ACC112 (cell line): ENCODE results near the gene KHNYN.

Experiments used
- H2AFZ ChIP-seq: fragments of 200-600 bp; sonication (generic); one replicate; pipeline ENCODE4 v1.6.0; 2017; ENCODE audit warnings: antibody characterized with exemption, low read length; ENCODE audit not compliant: unreplicated experiment
- H3K27ac ChIP-seq: fragments of 200-600 bp; sonication (generic); 2 replicates; pipeline ENCODE4 v1.5.1; 2014; ENCODE audit warnings: low read depth, mild to moderate bottlenecking, antibody characterized with exemption, low read length, moderate library complexity
- H3K27me3 ChIP-seq: fragments of 200-600 bp; sonication (generic); 2 replicates; pipeline ENCODE4 v1.6.1; 2014; ENCODE audit warnings: mild to moderate bottlenecking, antibody characterized with exemption, low read length, moderate library complexity, mixed read lengths; ENCODE audit not compliant: insufficient read depth
- H3K36me3 ChIP-seq: fragments of 200-600 bp; sonication (generic); 2 replicates; pipeline ENCODE4 v1.6.1; 2016; ENCODE audit warnings: mild to moderate bottlenecking, antibody characterized with exemption, low read length, moderate library complexity, mixed read lengths; ENCODE audit not compliant: insufficient read depth
- H3K4me1 ChIP-seq: fragments of 200-600 bp; sonication (generic); one replicate; pipeline ENCODE4 v1.6.1; 2016; ENCODE audit warnings: low read length, mixed read lengths; ENCODE audit not compliant: insufficient read depth, unreplicated experiment, control insufficient read depth
- H3K4me3 ChIP-seq: fragments of 200-600 bp; sonication (generic); 2 replicates; pipeline ENCODE4 v1.5.1; 2014; ENCODE audit warnings: mild to moderate bottlenecking, low read depth, low read length
- H3K79me2 ChIP-seq: fragments of 200-600 bp; sonication (generic); one replicate; pipeline ENCODE4 v1.6.0; 2016; ENCODE audit warnings: low read length; ENCODE audit not compliant: control insufficient read depth, unreplicated experiment, insufficient read depth

KHNYN gene

GRCh38 chr14:24392325-24393091 is 37.2 kb upstream of the KHNYN start:
- no peaks in the 10 kb centered on the region for H3K79me2 ChIP-seq
- H2AFZ ChIP-seq = peak overlapping the region; percentile 85
- H3K27ac ChIP-seq = peak overlapping the region; percentile 63
- H3K4me1 ChIP-seq = peaks cover 16% of the 10 kb centered on the region
- H3K27me3 ChIP-seq = no peaks in the 10 kb centered on the region
- H3K36me3 ChIP-seq = no peaks in the 10 kb centered on the region
- peak overlapping the region; percentile 12; the same call in 1 of the 2 replicates for H3K4me3 ChIP-seq

GRCh38 chr14:24394275-24394674 is 35.5 kb upstream of the KHNYN start:
- Histone ChIP-seq H3K4me1 (peaks cover 11% of the 10 kb centered on the region), H3K36me3 (no peaks in the 10 kb centered on the region), H3K27me3 (no peaks in the 10 kb centered on the region), H3K27ac (no peak overlapping the region), H3K79me2 (no peaks in the 10 kb centered on the region), H3K4me3 (no peak overlapping the region), H2AFZ (no peak overlapping the region)

GRCh38 chr14:24395609-24396582 is 33.9 kb upstream of the KHNYN start:
- Histone ChIP-seq H3K79me2 (no peaks in the 10 kb centered on the region), H3K27ac (no peak overlapping the region), H3K27me3 (no peaks in the 10 kb centered on the region), H2AFZ (no peak overlapping the region), H3K36me3 (no peaks in the 10 kb centered on the region), H3K4me3 (no peak overlapping the region), H3K4me1 (peaks cover 16% of the 10 kb centered on the region)

- Histone ChIP-seq H2AFZ (no peak overlapping the region), H3K4me1 (peaks cover 8% of the 10 kb centered on the region), H3K36me3 (no peaks in the 10 kb centered on the region), H3K27me3 (no peaks in the 10 kb centered on the region), H3K4me3 (no peak overlapping the region), H3K79me2 (no peaks in the 10 kb centered on the region), H3K27ac (no peak overlapping the region)
Measured at GRCh38 chr14:24397639-24398292, 32.0 kb upstream of the KHNYN start.

- H3K4me3 ChIP-seq = no peak overlapping the region
- no peaks in the 10 kb centered on the region for H3K27me3 ChIP-seq
- H2AFZ ChIP-seq = no peak overlapping the region
- no peaks in the 10 kb centered on the region for H3K36me3 ChIP-seq
- no peak overlapping the region for H3K27ac ChIP-seq
- peaks cover 11% of the 10 kb centered on the region for H3K4me1 ChIP-seq
- H3K79me2 ChIP-seq = no peaks in the 10 kb centered on the region
Measured at GRCh38 chr14:24398293-24398652, 31.5 kb upstream of the KHNYN start.

- H3K36me3 ChIP-seq = no peaks in the 10 kb centered on the region
- peaks cover 17% of the 10 kb centered on the region for H3K4me1 ChIP-seq
- no peaks in the 10 kb centered on the region for H3K27me3 ChIP-seq
- peak within 1 kb of the TSS; percentile 90 for H3K4me3 ChIP-seq
- no peak within 1 kb of the TSS for H3K27ac ChIP-seq
- H3K79me2 ChIP-seq = no peaks in the 10 kb centered on the region
- peak within 1 kb of the TSS; percentile 74 for H2AFZ ChIP-seq
Measured at GRCh38 chr14:24398653-24399446, 30.9 kb upstream of the KHNYN start, which contains the start of gene NYNRIN. TSS of gene NYNRIN (plus strand) at chr14:24399003. CDS start at chr14:24399247, 244 bp downstream.

GRCh38 chr14:24399447-24399822 is 30.3 kb upstream of the KHNYN start:
- no peaks in the 10 kb centered on the region for H3K79me2 ChIP-seq
- peak overlapping the region; percentile 90 for H3K4me3 ChIP-seq
- peak overlapping the region; percentile 74 for H2AFZ ChIP-seq
- peaks cover 20% of the 10 kb centered on the region for H3K4me1 ChIP-seq
- no peak overlapping the region for H3K27ac ChIP-seq
- no peaks in the 10 kb centered on the region for H3K27me3 ChIP-seq
- H3K36me3 ChIP-seq = no peaks in the 10 kb centered on the region

DNA sequence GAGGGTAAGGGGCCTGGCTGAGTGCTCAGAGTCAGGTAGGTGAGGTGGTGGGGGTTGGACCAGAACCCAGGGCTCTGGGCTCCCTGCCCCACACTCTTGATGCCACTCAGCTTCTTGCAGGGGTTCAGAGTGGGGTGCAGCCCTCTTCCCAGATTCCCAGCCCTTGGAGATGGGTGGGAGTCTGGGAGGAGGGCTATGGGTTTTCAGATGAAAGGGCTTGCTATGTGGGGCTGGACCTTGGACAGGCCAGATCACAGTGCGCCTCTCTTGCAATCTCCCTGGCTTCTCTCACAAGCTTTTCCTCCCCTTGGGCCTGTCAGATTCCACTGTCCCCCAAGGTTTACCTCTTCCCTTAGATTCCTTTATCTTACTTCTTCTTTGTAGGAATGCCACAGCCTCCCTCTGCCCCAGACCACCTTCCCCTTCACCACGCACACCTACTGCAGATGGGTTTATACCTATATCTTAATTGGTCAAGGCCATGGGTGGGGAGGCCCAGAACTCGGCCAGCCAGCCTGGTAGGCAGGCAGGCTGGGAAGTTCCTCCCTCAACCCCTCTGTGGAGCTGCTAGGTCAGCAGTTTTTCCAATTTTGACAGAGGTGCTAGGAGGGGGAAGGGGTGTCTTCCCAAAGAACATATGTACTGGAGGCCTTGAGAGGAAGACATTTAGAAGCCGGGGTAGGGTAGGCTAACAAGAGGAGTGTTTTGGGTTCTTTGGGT is 29.6 kb upstream of the KHNYN start:
- peak overlapping the region; percentile 90 for H3K4me3 ChIP-seq
- no peaks in the 10 kb centered on the region for H3K36me3 ChIP-seq
- peaks cover 20% of the 10 kb centered on the region for H3K4me1 ChIP-seq
- H3K27me3 ChIP-seq = no peaks in the 10 kb centered on the region
- no peak overlapping the region for H3K27ac ChIP-seq
- no peaks in the 10 kb centered on the region for H3K79me2 ChIP-seq
- H2AFZ ChIP-seq = no peak overlapping the region

DNA sequence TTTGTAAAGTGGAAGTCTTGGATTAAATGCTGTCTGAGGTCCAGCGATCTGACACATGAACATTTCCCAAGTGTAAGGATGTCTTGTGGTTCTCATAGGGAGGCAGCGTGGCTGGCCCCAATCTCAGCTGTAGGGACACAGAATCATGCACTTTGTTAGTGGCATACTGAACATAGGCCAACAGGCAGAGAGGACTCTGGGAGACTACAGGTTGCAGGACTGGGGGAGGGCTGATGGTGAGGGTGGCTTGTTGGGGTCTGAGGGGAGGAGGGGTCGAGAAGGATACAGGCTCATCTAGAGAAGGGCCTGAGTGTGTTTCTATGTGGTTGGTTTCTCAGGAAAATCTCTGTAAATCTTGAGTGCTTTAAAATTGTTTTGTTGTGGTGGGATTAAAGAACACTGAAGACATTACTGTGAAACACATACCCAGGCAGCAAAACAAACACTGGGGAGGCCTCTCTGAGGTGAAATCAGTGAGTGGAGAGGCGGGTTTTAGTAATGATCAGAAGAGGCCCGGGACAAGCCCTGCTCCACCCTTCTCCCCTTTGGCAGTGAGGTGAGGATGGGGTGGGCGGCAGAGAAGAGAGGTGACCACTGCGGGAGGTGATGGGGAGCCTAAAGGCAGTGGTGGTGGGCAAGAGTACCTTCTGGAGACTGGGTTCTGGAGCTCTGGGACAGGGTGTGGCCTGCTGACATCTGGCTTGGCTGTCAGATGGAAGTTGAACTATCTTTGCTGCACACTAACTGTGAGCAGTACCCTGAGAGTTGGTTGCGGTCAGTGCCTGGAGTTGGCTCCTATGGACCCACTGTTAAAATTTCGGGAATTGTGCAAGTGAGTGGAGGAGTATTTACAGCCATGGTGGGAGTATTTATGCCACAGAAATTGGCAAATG is 27.7 kb upstream of the KHNYN start:
- Histone ChIP-seq H2AFZ (no peak overlapping the region), H3K27me3 (no peaks in the 10 kb centered on the region), H3K4me1 (peaks cover 20% of the 10 kb centered on the region), H3K79me2 (no peaks in the 10 kb centered on the region), H3K4me3 (no peak overlapping the region), H3K36me3 (no peaks in the 10 kb centered on the region), H3K27ac (no peak overlapping the region)
